HTERT RPE-1 (cell line): ENCODE measurements around the gene ZNF318.
"Not testable (repeated sequence)": the region's sequence is repeated elsewhere in the genome, so short reads cannot be mapped to it uniquely, and the experiment has no call there.

Experiments
- in situ Hi-C: fragments of 300-500 bp; cut with MboI; formaldehyde crosslinking; loops from 4 replicates; pipeline ENCODE4 v1.14.3; 2020; ENCODE audit warnings: low sequenced_read_pairs

Gene ZNF318

GRCh38 chr6:43304361-43304760, 65.1 kb downstream of the ZNF318 start:
- in situ Hi-C loops: no loop called here

- in situ Hi-C loops: no loop called here
These were observed 65.6 kb downstream of the ZNF318 start for GRCh38 chr6:43303751-43304331.

- in situ Hi-C loops: not testable (repeated sequence)
These were observed 66.4 kb downstream of the ZNF318 start for GRCh38 chr6:43303006-43303405.

GRCh38 chr6:43302126-43302525, 67.3 kb downstream of the ZNF318 start:
- in situ Hi-C loops: no loop called here

- in situ Hi-C loops: no loop called here
These were observed 68.2 kb downstream of the ZNF318 start for GRCh38 chr6:43301081-43301870.

GRCh38 chr6:43299338-43300293, 69.8 kb downstream of the ZNF318 start:
- in situ Hi-C loops: no loop called here

GRCh38 chr6:43298565-43299337, 70.7 kb downstream of the ZNF318 start:
- in situ Hi-C loops: no loop called here

- in situ Hi-C loops: no loop called here
These were observed 71.5 kb downstream of the ZNF318 start, which contains the start of gene SLC22A7 for GRCh38 chr6:43297644-43298564. SLC22A7 (plus strand) TSS chr6:43298260; CDS start chr6:43298359, 99 bp downstream.

- in situ Hi-C loops: no loop called here
These were observed 72.5 kb downstream of the ZNF318 start for GRCh38 chr6:43296780-43297497.

GRCh38 chr6:43295456-43295855, 74.0 kb downstream of the ZNF318 start:
- in situ Hi-C loops: no loop called here

- in situ Hi-C loops: no loop called here
These were observed 74.9 kb downstream of the ZNF318 start for GRCh38 chr6:43294536-43294935.

GRCh38 chr6:43293698-43294097, 75.7 kb downstream of the ZNF318 start:
- in situ Hi-C loops: no loop called here

GRCh38 chr6:43292763-43293318, 76.6 kb downstream of the ZNF318 start:
- in situ Hi-C loops: no loop called here

- in situ Hi-C loops: no loop called here
These were observed 77.1 kb downstream of the ZNF318 start for GRCh38 chr6:43292341-43292740.

- in situ Hi-C loops: no loop called here
These were observed 77.7 kb downstream of the ZNF318 start for GRCh38 chr6:43291708-43292107.

- in situ Hi-C loops: no loop called here
These were observed 78.5 kb downstream of the ZNF318 start for GRCh38 chr6:43290905-43291355.

- in situ Hi-C loops: no loop called here
These were observed 79.0 kb downstream of the ZNF318 start for GRCh38 chr6:43290339-43290904.
